Measurements from ENCODE around the gene LHX1.

Gene LHX1

GRCh38 chr17:36947922-36948716 is 10.8 kb downstream of the LHX1 start:
- CTCF ChIA-PET: interaction anchor here (1.0 kb wide), 1 partner anchor 10 kb away, joined by 5 read pairs; no protein-coding TSS in a partner anchor
- POLR2A ChIA-PET: interaction anchor here (1.0 to 3.5 kb wide), 10 partner anchors 11 to 128 kb away, joined by 3 to 22 read pairs (median 4); partner anchors contain the start of gene LHX1
- no peak for DNase-seq (ENCODE audit: extremely low spot score)
- TF ChIP-seq FOXK2 (IDR thresholded peaks at IDR 0.05): no peak
- TF ChIP-seq SUZ12 (IDR thresholded peaks at IDR 0.05): no peak
- TF ChIP-seq TARDBP (IDR thresholded peaks at IDR 0.05): no peak
- TF ChIP-seq CTBP1 (IDR thresholded peaks at IDR 0.05; ENCODE audit: borderline replicate concordance): no peak
- TF ChIP-seq ELF4 (IDR thresholded peaks at IDR 0.05): no peak
- no peak for TF ChIP-seq FOXM1 (IDR thresholded peaks at IDR 0.05; ENCODE audit: borderline replicate concordance)
- no peak for TF ChIP-seq FOXA1 (IDR thresholded peaks at IDR 0.05)
- no peak for TF ChIP-seq NFRKB (IDR thresholded peaks at IDR 0.05)
- no peak for TF ChIP-seq HDGF (IDR thresholded peaks at IDR 0.05; ENCODE audit: borderline replicate concordance)
- TF ChIP-seq LEF1 (IDR thresholded peaks at IDR 0.05; ENCODE audit: borderline replicate concordance): no peak
- TF ChIP-seq ARNT (IDR thresholded peaks at IDR 0.05): no peak
- no peak for TF ChIP-seq BHLHE40 (IDR thresholded peaks at IDR 0.05; ENCODE audit: borderline replicate concordance)
- no peak for TF ChIP-seq PKNOX1 (IDR thresholded peaks at IDR 0.05)
- no peak for TF ChIP-seq ZNF384 (IDR thresholded peaks at IDR 0.05)
- no peak for TF ChIP-seq SP1 (IDR thresholded peaks at IDR 0.05)
- TF ChIP-seq L3MBTL2 (conservative IDR thresholded peaks at IDR 0.05): no peak

GRCh38 chr17:36948717-36949460 is 11.6 kb downstream of the LHX1 start, which contains the start of gene AATF:
TSS of gene AATF (plus strand) at chr17:36948954. CDS start at chr17:36949126, 172 bp downstream.
- peak; percentile 90 for DNase-seq (ENCODE audit: extremely low spot score)
- ChIA-PET CTCF (interaction anchor here (1.0 kb wide), 1 partner anchor 11 kb away, joined by 5 read pairs; no protein-coding TSS in a partner anchor), POLR2A (interaction anchor here (1.0 to 3.5 kb wide), 12 partner anchors 11 to 227 kb away, joined by 3 to 22 read pairs (median 4); partner anchors contain the start of gene LHX1)
- peak; percentile 98 for TF ChIP-seq ELF4 (IDR thresholded peaks at IDR 0.05)
- no peak for TF ChIP-seq LEF1 (IDR thresholded peaks at IDR 0.05; ENCODE audit: borderline replicate concordance)
- TF ChIP-seq L3MBTL2 (conservative IDR thresholded peaks at IDR 0.05): peak; percentile 100

GRCh38 chr17:36949461-36949927 is 12.2 kb downstream of the LHX1 start:
- DNase-seq (ENCODE audit: extremely low spot score): no peak
- ChIA-PET CTCF (no interaction called here), POLR2A (interaction anchor here (1.0 to 3.5 kb wide), 11 partner anchors 12 to 226 kb away, joined by 3 to 22 read pairs (median 4); partner anchors contain the start of gene LHX1)
- TF ChIP-seq HDGF (IDR thresholded peaks at IDR 0.05; ENCODE audit: borderline replicate concordance): no peak
- no peak for TF ChIP-seq ELF4 (IDR thresholded peaks at IDR 0.05)
- no peak for TF ChIP-seq BHLHE40 (IDR thresholded peaks at IDR 0.05; ENCODE audit: borderline replicate concordance)

GRCh38 chr17:36950027-36950426 is 12.8 kb downstream of the LHX1 start:
- ChIA-PET POLR2A (interaction anchor here (1.7 to 3.5 kb wide), 3 partner anchors 11 to 21 kb away, joined by 4 to 22 read pairs (median 8); partner anchors contain the start of gene LHX1), CTCF (no interaction called here)
- no peak for DNase-seq (ENCODE audit: extremely low spot score)
- no peak for TF ChIP-seq ARNT (IDR thresholded peaks at IDR 0.05)
- TF ChIP-seq PKNOX1 (IDR thresholded peaks at IDR 0.05): peak; percentile 73; the same call in 1 of the 2 replicates

GRCh38 chr17:36951084-36951789 is 14.0 kb downstream of the LHX1 start:
- CTCF ChIA-PET: no interaction called here
- POLR2A ChIA-PET: no interaction called here
- TF ChIP-seq ARNT (IDR thresholded peaks at IDR 0.05) (no peak), NFRKB (IDR thresholded peaks at IDR 0.05) (no peak), HDGF (IDR thresholded peaks at IDR 0.05; ENCODE audit: borderline replicate concordance) (no peak), FOXM1 (IDR thresholded peaks at IDR 0.05; ENCODE audit: borderline replicate concordance) (no peak), ZNF384 (IDR thresholded peaks at IDR 0.05) (no peak)
- DNase-seq (ENCODE audit: extremely low spot score): no peak

- POLR2A ChIA-PET: interaction anchor here (0.6 to 1.0 kb wide), 2 partner anchors 22 to 1404 kb away, joined by 4 read pairs; partner anchors contain the start of gene AATF
- DNase-seq (ENCODE audit: extremely low spot score): no peak
- CTCF ChIA-PET: no interaction called here
- no peak for TF ChIP-seq ELF4 (IDR thresholded peaks at IDR 0.05)
Measured at GRCh38 chr17:36971508-36971907, 34.2 kb downstream of the LHX1 start.
